ENCODE results near the gene ZBTB32. TPM values are rescaled to one million over a fixed set of nuclear protein-coding genes. Genes with fewer than 3 reads are reported as not detected.

The ZBTB32 gene
- total RNA-seq, 1 donor from 2014 or later, result not detected

DNA sequence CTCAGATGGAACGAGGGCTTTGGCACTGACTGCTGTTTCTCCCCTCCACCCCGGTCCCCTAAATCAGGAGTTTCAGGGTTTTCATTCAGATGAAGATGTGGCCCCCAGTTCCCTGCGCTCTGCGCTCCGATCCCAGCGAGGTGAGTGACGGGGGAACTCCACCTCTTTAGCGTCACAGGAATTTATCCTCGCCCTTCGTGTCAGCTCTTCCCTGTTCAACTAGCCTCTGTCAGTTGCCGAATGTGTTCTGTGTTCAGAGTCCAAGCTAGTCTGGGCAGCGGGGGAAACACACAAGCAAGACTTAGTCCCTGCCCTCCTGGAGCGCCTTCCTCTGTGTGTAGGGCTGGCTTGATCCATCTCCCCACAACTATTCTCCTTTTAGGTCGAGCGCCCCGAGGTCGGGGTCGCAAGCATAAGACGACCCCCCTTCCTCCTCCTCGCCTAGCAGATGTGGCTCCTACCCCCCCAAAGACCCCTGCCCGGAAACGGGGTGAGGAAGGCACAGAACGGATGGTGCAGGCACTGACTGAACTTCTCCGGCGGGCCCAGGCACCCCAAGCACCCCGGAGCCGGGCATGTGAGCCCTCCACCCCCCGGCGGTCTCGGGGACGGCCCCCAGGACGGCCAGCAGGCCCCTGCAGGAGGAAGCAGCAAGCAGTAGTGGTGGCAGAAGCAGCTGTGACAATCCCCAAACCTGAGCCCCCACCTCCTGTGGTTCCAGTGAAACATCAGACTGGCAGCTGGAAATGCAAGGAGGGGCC, 15.2 kb downstream of the ZBTB32 start:
- Mint-ChIP-seq H3K9me3 (no peaks in the 10 kb centered on the region), H3K36me3 (no peaks in the 10 kb centered on the region), H3K27me3 (no peaks in the 10 kb centered on the region), H3K4me3 (peak overlapping the region; percentile 93), H3K4me1 (ENCODE audit: unreplicated experiment) (peaks cover 13% of the 10 kb centered on the region), H3K27ac (peak overlapping the region; percentile 82)
- DNase-seq (ENCODE audit: extremely low spot score, unreplicated experiment), result no peak
- TF ChIP-seq, protein P1, sequence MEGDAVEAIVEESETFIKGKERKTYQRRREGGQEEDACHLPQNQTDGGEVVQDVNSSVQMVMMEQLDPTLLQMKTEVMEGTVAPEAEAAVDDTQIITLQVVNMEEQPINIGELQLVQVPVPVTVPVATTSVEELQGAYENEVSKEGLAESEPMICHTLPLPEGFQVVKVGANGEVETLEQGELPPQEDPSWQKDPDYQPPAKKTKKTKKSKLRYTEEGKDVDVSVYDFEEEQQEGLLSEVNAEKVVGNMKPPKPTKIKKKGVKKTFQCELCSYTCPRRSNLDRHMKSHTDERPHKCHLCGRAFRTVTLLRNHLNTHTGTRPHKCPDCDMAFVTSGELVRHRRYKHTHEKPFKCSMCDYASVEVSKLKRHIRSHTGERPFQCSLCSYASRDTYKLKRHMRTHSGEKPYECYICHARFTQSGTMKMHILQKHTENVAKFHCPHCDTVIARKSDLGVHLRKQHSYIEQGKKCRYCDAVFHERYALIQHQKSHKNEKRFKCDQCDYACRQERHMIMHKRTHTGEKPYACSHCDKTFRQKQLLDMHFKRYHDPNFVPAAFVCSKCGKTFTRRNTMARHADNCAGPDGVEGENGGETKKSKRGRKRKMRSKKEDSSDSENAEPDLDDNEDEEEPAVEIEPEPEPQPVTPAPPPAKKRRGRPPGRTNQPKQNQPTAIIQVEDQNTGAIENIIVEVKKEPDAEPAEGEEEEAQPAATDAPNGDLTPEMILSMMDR (conservative IDR thresholded peaks at IDR 0.05), result no peak

GRCh38 chr19:35720163-35720524, 15.8 kb downstream of the ZBTB32 start:
- H3K27me3 Mint-ChIP-seq, result no peaks in the 10 kb centered on the region
- no peak overlapping the region for H3K27ac Mint-ChIP-seq
- TF ChIP-seq, protein P1 (conservative IDR thresholded peaks at IDR 0.05), result no peak
- H3K9me3 Mint-ChIP-seq, result no peaks in the 10 kb centered on the region
- H3K4me3 Mint-ChIP-seq, result no peak overlapping the region
- no peak for DNase-seq (ENCODE audit: extremely low spot score, unreplicated experiment)
- H3K4me1 Mint-ChIP-seq (ENCODE audit: unreplicated experiment), result peaks cover 13% of the 10 kb centered on the region
- H3K36me3 Mint-ChIP-seq, result no peaks in the 10 kb centered on the region

DNA sequence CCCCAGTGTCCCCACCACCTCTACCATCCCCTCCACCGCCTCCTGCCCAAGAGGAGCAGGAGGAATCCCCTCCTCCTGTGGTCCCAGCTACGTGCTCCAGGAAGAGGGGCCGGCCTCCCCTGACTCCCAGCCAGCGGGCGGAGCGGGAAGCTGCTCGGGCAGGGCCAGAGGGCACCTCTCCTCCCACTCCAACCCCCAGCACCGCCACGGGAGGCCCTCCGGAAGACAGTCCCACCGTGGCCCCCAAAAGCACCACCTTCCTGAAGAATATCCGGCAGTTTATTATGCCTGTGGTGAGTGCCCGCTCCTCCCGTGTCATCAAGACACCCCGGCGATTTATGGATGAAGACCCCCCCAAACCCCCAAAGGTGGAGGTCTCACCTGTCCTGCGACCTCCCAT, 16.3 kb downstream of the ZBTB32 start:
- peaks cover 13% of the 10 kb centered on the region for H3K4me1 Mint-ChIP-seq (ENCODE audit: unreplicated experiment)
- no peak for DNase-seq (ENCODE audit: extremely low spot score, unreplicated experiment)
- H3K27me3 Mint-ChIP-seq, result no peaks in the 10 kb centered on the region
- no peaks in the 10 kb centered on the region for H3K36me3 Mint-ChIP-seq
- H3K27ac Mint-ChIP-seq, result no peak overlapping the region
- H3K9me3 Mint-ChIP-seq, result no peaks in the 10 kb centered on the region
- TF ChIP-seq, protein P1 (conservative IDR thresholded peaks at IDR 0.05), result no peak
- H3K4me3 Mint-ChIP-seq, result no peak overlapping the region

- Mint-ChIP-seq H3K9me3 (no peaks in the 10 kb centered on the region), H3K4me3 (no peak overlapping the region), H3K36me3 (no peaks in the 10 kb centered on the region), H3K27ac (no peak overlapping the region), H3K27me3 (no peaks in the 10 kb centered on the region), H3K4me1 (ENCODE audit: unreplicated experiment) (peaks cover 8% of the 10 kb centered on the region)
- DNase-seq (ENCODE audit: extremely low spot score, unreplicated experiment), result no peak
- TF ChIP-seq, protein P1 (conservative IDR thresholded peaks at IDR 0.05), result no peak
Measured at GRCh38 chr19:35721374-35721773, 17.0 kb downstream of the ZBTB32 start.

DNA sequence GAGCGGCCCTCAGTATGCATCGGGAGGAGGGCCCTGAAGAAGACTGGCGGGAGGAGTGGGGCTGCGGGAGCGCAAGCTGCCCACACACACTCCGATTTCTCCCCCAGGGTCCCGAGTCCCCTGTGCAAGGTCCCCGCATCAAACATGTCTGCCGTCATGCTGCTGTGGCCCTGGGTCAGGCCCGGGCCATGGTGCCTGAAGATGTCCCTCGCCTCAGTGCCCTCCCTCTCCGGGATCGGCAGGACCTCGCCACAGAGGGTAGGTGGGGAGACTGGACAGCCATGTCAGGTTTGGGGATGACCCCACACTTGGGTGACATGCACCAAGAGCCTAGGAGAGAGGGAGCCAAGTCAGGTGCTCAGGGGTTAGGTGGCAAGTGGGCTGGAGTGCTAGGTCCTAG, 18.1 kb downstream of the ZBTB32 start:
- TF ChIP-seq, protein P1 (conservative IDR thresholded peaks at IDR 0.05), result no peak
- H3K27me3 Mint-ChIP-seq, result no peaks in the 10 kb centered on the region
- H3K36me3 Mint-ChIP-seq, result no peaks in the 10 kb centered on the region
- no peak for DNase-seq (ENCODE audit: extremely low spot score, unreplicated experiment)
- H3K27ac Mint-ChIP-seq, result no peak overlapping the region
- H3K4me3 Mint-ChIP-seq, result no peak overlapping the region
- peaks cover 4% of the 10 kb centered on the region for H3K4me1 Mint-ChIP-seq (ENCODE audit: unreplicated experiment)
- H3K9me3 Mint-ChIP-seq, result no peaks in the 10 kb centered on the region
